Liver (tissue), 3 donors: Measurements from ENCODE around the gene PLA2G6.

ENCODE experiments used
- EGR1 ChIP-seq, 2 donors: IDR thresholded peaks; 2 replicates each; pipeline ENCODE4 v1.6.1; 2016 to 2018; ENCODE audit warnings: antibody characterized with exemption in 2 of 2, low read depth in 2 of 2
- FOXA1 ChIP-seq: IDR thresholded peaks from 2 replicates; pipeline ENCODE4 v1.6.1; 2016; ENCODE audit warnings: antibody characterized with exemption
- GABPA ChIP-seq, 2 donors: IDR thresholded peaks in 1 of 2; conservative IDR thresholded peaks in 1 of 2; 2 replicates each; pipeline ENCODE4 v1.6.1; 2016; ENCODE audit warnings: antibody characterized with exemption in 2 of 2, mild to moderate bottlenecking in 1 of 2, moderate library complexity in 1 of 2
- JUND ChIP-seq, 2 donors: IDR thresholded peaks; 2 replicates each; pipeline ENCODE4 v1.6.1; 2016; ENCODE audit warnings: antibody characterized with exemption in 2 of 2
- NR2F2 ChIP-seq: IDR thresholded peaks from 2 replicates; pipeline ENCODE4 v1.6.1; 2016; ENCODE audit warnings: antibody characterized with exemption
- SP1 ChIP-seq: IDR thresholded peaks from 2 replicates; pipeline ENCODE4 v1.6.1; 2018; ENCODE audit warnings: antibody characterized with exemption, mild to moderate bottlenecking
- TAF1 ChIP-seq: conservative IDR thresholded peaks from 2 replicates; pipeline ENCODE4 v1.6.1; 2016; ENCODE audit warnings: antibody characterized with exemption, mild to moderate bottlenecking
- YY1 ChIP-seq: IDR thresholded peaks from 2 replicates; pipeline ENCODE4 v1.6.1; 2016; ENCODE audit warnings: antibody characterized with exemption, mild to moderate bottlenecking
- TF ChIP-seq, protein P1 (sequence below): IDR thresholded peaks from 2 replicates; pipeline ENCODE4 v1.6.1; 2016; ENCODE audit warnings: antibody characterized with exemption
- TF ChIP-seq, protein P2 (sequence below): fragments of 150-350 bp; IDR thresholded peaks from 2 replicates; pipeline ENCODE4 v1.5.1; 2017; ENCODE audit warnings: improper control_type of control experiment, low read depth, low read length; ENCODE audit not compliant: missing input control
- TF ChIP-seq, protein P3 (sequence below): IDR thresholded peaks from 2 replicates; pipeline ENCODE4 v1.6.1; 2016; ENCODE audit warnings: antibody characterized with exemption
- TF ChIP-seq, protein P4 (sequence below): IDR thresholded peaks from 2 replicates; pipeline ENCODE4 v1.6.1; 2016; ENCODE audit warnings: antibody characterized with exemption, mild to moderate bottlenecking
- donor health status: healthy.
- donor health status: healthy.

DNA sequence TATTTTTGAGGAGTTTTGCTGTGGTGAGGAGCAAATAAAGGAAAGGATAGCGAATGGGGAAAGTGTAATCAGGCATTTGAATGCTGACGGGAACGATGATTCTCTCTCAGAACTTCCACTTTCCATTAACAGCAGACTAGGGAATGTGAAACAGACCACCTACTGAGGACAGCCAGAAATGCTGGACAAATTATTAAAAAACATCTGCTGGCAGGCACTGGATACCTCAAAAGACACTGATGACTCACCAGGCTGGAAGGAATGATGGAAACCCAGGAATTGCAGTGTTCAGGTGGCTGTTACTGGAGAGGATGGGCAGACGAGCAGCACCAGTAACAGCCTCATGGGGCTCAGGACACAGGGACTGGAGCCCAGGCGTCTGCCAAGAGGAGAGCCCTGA lies 33.4 kb downstream of the PLA2G6 start:
- TF ChIP-seq, protein P1, sequence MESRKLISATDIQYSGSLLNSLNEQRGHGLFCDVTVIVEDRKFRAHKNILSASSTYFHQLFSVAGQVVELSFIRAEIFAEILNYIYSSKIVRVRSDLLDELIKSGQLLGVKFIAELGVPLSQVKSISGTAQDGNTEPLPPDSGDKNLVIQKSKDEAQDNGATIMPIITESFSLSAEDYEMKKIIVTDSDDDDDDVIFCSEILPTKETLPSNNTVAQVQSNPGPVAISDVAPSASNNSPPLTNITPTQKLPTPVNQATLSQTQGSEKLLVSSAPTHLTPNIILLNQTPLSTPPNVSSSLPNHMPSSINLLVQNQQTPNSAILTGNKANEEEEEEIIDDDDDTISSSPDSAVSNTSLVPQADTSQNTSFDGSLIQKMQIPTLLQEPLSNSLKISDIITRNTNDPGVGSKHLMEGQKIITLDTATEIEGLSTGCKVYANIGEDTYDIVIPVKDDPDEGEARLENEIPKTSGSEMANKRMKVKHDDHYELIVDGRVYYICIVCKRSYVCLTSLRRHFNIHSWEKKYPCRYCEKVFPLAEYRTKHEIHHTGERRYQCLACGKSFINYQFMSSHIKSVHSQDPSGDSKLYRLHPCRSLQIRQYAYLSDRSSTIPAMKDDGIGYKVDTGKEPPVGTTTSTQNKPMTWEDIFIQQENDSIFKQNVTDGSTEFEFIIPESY = no peak
- TF ChIP-seq, protein P2, sequence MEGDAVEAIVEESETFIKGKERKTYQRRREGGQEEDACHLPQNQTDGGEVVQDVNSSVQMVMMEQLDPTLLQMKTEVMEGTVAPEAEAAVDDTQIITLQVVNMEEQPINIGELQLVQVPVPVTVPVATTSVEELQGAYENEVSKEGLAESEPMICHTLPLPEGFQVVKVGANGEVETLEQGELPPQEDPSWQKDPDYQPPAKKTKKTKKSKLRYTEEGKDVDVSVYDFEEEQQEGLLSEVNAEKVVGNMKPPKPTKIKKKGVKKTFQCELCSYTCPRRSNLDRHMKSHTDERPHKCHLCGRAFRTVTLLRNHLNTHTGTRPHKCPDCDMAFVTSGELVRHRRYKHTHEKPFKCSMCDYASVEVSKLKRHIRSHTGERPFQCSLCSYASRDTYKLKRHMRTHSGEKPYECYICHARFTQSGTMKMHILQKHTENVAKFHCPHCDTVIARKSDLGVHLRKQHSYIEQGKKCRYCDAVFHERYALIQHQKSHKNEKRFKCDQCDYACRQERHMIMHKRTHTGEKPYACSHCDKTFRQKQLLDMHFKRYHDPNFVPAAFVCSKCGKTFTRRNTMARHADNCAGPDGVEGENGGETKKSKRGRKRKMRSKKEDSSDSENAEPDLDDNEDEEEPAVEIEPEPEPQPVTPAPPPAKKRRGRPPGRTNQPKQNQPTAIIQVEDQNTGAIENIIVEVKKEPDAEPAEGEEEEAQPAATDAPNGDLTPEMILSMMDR = no peak
- TF ChIP-seq GABPA (IDR thresholded peaks at IDR 0.05 in 1 of 2, conservative IDR thresholded peaks at IDR 0.05 in 1 of 2) (no peak), NR2F2 (no peak), EGR1 (IDR thresholded peaks at IDR 0.05; ENCODE audit: low read depth in 2 of 2) (no peak), SP1 (no peak), YY1 (no peak), JUND (IDR thresholded peaks at IDR 0.05) (no peak), FOXA1 (no peak), TAF1 (no peak)
- TF ChIP-seq, protein P3, sequence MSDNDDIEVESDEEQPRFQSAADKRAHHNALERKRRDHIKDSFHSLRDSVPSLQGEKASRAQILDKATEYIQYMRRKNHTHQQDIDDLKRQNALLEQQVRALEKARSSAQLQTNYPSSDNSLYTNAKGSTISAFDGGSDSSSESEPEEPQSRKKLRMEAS = no peak
- TF ChIP-seq, protein P4, sequence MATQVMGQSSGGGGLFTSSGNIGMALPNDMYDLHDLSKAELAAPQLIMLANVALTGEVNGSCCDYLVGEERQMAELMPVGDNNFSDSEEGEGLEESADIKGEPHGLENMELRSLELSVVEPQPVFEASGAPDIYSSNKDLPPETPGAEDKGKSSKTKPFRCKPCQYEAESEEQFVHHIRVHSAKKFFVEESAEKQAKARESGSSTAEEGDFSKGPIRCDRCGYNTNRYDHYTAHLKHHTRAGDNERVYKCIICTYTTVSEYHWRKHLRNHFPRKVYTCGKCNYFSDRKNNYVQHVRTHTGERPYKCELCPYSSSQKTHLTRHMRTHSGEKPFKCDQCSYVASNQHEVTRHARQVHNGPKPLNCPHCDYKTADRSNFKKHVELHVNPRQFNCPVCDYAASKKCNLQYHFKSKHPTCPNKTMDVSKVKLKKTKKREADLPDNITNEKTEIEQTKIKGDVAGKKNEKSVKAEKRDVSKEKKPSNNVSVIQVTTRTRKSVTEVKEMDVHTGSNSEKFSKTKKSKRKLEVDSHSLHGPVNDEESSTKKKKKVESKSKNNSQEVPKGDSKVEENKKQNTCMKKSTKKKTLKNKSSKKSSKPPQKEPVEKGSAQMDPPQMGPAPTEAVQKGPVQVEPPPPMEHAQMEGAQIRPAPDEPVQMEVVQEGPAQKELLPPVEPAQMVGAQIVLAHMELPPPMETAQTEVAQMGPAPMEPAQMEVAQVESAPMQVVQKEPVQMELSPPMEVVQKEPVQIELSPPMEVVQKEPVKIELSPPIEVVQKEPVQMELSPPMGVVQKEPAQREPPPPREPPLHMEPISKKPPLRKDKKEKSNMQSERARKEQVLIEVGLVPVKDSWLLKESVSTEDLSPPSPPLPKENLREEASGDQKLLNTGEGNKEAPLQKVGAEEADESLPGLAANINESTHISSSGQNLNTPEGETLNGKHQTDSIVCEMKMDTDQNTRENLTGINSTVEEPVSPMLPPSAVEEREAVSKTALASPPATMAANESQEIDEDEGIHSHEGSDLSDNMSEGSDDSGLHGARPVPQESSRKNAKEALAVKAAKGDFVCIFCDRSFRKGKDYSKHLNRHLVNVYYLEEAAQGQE = no peak
